Thoracic aorta endothelial cell (primary cell): Measurements from ENCODE around the gene SLC35E1. TPM values are rescaled to one million over a fixed set of nuclear protein-coding genes. Genes with fewer than 3 reads are reported as not detected.

Experiments used
- small RNA-seq: library from RNA; depleted of rRNA; stranded (forward); fragments of <200 nt; gene quantifications from one replicate; pipeline ENCODE3, GENCODE V24; 2012
- total RNA-seq: library from RNA; depleted of rRNA; stranded (reverse); fragments of >200 nt; gene quantifications from 2 replicates; pipeline ENCODE4 v1.2.3, GENCODE V29; 2012

The SLC35E1 gene
- total RNA-seq, result 31.5 and 40.2 TPM in 2 replicates

DNA sequence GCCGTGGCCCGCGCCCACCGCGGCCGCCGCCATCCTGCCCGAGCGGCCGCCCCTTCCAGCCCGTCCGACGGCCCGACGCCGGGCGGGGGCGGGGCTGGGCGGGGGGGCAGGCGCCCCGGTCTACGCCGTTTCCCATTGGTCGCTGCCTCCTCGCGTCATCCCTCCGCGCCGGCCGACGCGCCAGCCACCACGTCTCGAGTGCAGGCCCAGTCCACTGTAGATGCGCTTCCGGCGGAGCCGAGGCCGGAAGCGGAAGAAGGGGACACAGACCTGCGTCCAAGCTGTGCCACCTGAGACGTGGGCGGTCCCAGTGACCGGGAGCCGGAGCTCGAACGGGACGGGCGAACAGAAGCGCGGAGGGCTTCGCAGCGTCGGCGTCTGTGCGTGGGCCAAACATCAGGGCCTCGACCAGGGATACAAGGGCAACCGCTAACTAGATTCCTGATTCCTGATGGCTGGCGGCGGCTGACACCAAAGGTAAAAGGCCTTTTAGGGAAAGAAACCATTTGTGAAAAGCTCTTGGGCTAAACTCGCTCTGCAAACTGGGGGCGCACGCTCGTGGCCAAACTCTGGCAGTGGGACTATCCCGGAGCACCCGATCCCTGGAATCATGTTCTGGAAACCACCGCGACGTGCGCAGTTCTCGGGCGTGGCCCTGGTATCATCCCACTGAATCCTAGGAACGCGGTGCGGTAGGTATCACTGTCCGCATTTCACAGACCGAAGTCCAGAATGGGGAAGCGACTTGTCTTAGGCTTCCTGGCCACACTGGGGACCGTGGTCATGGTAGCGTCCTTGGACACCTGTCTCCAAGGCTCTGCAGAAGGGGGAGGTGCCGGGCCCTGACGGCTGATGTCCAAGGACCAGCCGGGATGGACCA lies at the start of gene SLC35E1:
Gene SLC35E1, minus strand, starts transcription at position 84 of the 880 bp plus-strand sequence. Its CDS starts 51 bp downstream, at position 33.

DNA sequence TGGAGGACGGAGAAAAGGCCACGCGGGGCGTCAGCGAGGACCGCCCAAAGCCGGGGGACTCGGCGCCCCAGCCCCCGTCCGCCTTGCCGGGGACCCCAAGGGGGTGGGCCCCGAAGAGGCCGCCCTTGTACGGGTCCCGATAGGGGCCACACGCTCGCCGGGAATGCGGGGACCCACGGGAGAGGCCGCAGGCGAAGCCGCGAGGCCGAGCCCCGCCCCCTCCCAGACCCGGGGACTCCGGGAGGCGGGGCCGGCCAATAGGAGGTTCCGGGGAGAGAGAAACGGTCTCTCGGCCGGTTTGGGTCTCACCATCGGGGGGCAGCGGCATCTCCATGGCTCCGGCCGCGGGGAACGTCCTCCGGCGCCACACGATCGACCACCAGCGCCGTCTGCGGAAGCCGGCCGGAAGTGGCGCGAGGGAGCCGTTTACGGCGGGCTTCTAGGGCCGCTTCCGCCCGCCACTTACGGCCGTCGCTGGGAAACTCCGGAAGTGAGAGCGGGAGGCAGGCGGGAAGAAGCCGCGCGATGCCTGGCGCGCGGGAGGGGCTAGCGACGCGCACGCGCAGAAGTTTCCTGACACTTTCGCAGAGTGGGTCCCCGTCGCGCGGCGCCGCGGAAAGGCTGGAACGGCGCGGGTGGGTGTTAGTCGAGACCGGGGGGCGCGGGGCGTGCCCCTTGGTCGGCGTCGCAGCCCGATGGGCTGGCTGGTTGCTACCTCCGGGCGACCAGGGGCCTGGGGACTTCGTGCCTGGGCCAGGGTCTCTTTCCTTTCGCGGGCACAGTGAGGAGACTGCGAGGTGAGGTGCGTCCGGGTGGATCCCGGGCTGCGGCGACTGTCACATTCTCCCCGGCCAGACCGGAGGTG lies 29.9 kb downstream of the SLC35E1 start, which contains the start of gene CHERP:
Gene CHERP, minus strand, starts transcription at position 393 of the 865 bp plus-strand sequence. Its CDS starts 59 bp downstream, at position 334.

Small RNAs within 50 kb of the gene (small RNA-seq; reads per million reads assigned to genes)
- gene RN7SL146P, result not detected

Other genes with a start within 250 kb of the SLC35E1 start
- gene KLF2, start 247.6 kb downstream of the SLC35E1 start, total RNA-seq, result 8.0 and 8.3 TPM in 2 replicates
- 18.1 and 19.0 TPM in 2 replicates for gene EPS15L1, start 100.4 kb downstream of the SLC35E1 start, total RNA-seq
- 0.13 TPM in 1 of 2 replicates, not detected in the other for gene CALR3, start 76.2 kb downstream of the SLC35E1 start, total RNA-seq
- gene C19orf44, start 76.0 kb downstream of the SLC35E1 start, total RNA-seq, result 6.9 and 7.5 TPM in 2 replicates
- gene CHERP, start 30.0 kb downstream of the SLC35E1 start, total RNA-seq, result 10.6 and 13.4 TPM in 2 replicates
- gene MED26, start 55.8 kb upstream of the SLC35E1 start, total RNA-seq, result 6.5 and 8.0 TPM in 2 replicates
- 45.9 and 51.7 TPM in 2 replicates for gene SMIM7, start 87.7 kb upstream of the SLC35E1 start, total RNA-seq
- 2.3 and 2.6 TPM in 2 replicates for gene TMEM38A, start 88.7 kb upstream of the SLC35E1 start, total RNA-seq
- gene NWD1, start 147.4 kb upstream of the SLC35E1 start, total RNA-seq, result not detected in 2 replicates